HTR-8/SVneo (cell line): ENCODE measurements around the gene PPP2R5C.

Source experiments
- DNase-seq: peaks from one replicate; pipeline ENCODE4 v3.0.0; 2011; ENCODE audit warnings: low spot score, mixed read lengths; ENCODE audit not compliant: insufficient read length
- FAIRE-seq: peaks from 2 replicates; lab custom pipeline; 2011; peaks lifted over from hg19 to GRCh38; lab: Jason Lieb, UNC

Gene PPP2R5C

DNA sequence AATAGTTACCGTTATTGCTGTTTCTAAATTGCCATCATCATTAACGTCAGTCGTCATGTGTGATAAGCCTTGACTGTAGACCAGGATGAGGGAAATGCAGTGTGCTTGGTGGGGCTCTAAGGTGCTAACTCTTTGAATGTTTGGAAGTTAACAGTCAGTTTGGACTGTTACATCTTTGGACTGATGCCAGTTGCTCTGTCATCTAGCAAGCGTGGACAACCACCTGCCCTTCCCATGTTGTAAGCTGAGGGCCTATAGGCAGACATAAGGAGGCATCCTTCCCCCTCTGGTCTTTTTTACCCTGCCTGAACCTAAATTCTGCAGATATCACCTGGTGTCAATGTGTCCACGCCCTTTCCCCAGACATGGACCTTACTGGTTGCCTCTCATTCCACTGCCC, 94.4 kb downstream of the PPP2R5C start:
- no peak for FAIRE-seq

DNA sequence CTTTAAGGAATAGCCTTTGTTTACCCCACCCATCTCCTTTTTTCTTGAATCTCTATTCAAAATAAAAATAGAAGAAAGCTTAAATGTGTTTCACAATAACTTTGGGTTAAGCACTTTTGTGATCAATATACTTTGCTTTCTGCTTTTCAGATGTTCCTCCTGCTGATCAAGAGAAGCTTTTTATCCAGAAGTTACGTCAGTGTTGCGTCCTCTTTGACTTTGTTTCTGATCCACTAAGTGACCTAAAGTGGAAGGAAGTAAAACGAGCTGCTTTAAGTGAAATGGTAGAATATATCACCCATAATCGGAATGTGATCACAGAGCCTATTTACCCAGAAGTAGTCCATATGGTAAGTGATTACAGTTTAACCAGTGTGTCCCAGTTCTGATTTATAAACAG, 95.0 kb downstream of the PPP2R5C start:
- FAIRE-seq (no peak), DNase-seq (no peak)

More for the DNA sequence above, 94.4 kb downstream of the PPP2R5C start:
- DNase-seq = no peak

DNA sequence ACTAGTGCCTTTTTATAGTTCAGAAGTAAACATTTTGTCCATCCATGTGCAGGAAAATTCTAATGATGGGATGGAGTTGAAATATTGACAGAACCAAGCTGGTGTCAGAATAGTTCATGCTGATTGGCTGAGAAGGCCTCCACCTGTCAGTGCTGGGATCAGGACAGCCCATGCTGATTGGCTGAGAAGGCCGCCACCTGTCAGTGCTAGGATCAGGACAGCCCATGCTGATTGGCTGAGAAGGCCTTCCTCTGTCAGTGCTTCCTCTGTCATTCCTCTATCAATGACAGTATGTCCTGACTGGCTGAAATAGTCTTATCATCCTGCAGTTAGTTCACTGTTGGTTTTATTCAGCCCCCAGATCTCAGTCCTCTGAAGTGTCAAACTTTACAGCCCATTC, 95.7 kb downstream of the PPP2R5C start:
- FAIRE-seq = peak; percentile 20

GRCh38 chr14:101858791-101859537, 97.5 kb downstream of the PPP2R5C start:
- FAIRE-seq = no peak

More for the DNA sequence above, 95.7 kb downstream of the PPP2R5C start:
- DNase-seq = no peak

GRCh38 chr14:101859538-101859902, 98.0 kb downstream of the PPP2R5C start:
- no peak for FAIRE-seq
- DNase-seq = no peak

More at GRCh38 chr14:101858791-101859537, 97.5 kb downstream of the PPP2R5C start:
- no peak for DNase-seq

DNA sequence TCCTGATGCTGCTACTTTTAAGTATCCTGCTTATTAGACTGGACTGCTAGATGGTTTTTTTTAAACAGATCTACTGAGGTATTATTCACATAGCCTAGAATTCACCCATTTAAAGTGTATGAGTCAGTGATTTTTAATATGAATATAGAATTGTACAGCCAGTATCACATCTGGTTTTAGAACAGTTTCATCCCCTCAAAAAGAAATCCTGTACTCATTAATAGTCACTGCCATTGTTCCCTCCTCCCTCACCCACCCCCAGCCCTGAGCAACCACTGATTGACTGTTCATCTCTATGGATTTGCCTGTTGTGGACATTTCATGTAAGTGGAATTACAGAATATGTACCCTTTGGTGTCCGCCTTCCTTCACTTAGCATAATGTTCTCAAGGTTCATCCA, 98.4 kb downstream of the PPP2R5C start:
- DNase-seq (no peak), FAIRE-seq (no peak)

- no peak for FAIRE-seq
- no peak for DNase-seq
Observed at GRCh38 chr14:101861464-101861863, 100.0 kb downstream of the PPP2R5C start.

- FAIRE-seq (no peak), DNase-seq (no peak)
Observed at GRCh38 chr14:101862177-101862576, 100.7 kb downstream of the PPP2R5C start.

DNA sequence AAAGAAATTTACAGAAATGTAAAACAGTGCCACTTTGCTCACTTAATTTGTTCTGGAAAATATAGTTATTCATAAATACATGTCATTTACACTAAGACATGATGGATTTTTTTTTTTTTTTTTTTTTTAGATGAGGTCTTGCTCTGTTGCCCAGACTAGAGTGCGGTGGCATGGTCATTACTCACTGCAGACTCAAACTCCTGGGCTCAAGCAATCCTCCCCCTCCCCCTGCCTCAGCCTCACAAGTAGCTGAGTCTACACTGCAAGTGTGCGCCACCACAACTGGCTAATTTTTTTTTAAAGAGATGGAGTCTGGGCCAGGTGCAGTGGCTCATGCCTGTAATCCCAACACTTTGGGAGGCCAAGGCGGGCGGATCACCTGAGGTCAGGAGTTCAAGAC, 101.2 kb downstream of the PPP2R5C start:
- DNase-seq (no peak), FAIRE-seq (no peak)

GRCh38 chr14:101865288-101865687, 103.8 kb downstream of the PPP2R5C start:
- FAIRE-seq = peak; percentile 49

GRCh38 chr14:101867854-101868253, 106.3 kb downstream of the PPP2R5C start:
- no peak for FAIRE-seq

More at GRCh38 chr14:101865288-101865687, 103.8 kb downstream of the PPP2R5C start:
- no peak for DNase-seq

DNA sequence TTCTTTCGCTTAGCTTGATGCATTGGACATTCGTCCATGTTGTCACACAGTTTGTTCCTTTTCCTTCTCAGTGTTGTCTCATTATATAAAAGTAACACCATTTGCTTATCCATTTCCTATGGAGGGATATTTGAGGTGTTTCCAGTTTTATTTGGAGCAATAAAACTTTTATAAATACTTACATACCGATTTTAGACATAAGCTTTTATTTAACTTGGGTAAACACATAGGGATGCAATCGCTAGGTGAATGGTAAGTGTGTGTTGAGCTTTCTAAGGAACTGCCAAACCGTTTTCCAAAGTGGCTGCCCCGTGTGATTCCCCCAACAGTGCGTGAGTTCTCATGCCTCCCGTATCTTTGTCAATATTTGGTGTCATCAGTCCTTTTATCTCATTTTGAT, 107.7 kb downstream of the PPP2R5C start:
- no peak for FAIRE-seq
- DNase-seq = no peak

More at GRCh38 chr14:101867854-101868253, 106.3 kb downstream of the PPP2R5C start:
- DNase-seq = no peak

GRCh38 chr14:101870273-101870939, 108.9 kb downstream of the PPP2R5C start:
- DNase-seq (no peak), FAIRE-seq (no peak)

- FAIRE-seq (no peak), DNase-seq (no peak)
Observed at GRCh38 chr14:101872346-101872745, 110.8 kb downstream of the PPP2R5C start.

DNA sequence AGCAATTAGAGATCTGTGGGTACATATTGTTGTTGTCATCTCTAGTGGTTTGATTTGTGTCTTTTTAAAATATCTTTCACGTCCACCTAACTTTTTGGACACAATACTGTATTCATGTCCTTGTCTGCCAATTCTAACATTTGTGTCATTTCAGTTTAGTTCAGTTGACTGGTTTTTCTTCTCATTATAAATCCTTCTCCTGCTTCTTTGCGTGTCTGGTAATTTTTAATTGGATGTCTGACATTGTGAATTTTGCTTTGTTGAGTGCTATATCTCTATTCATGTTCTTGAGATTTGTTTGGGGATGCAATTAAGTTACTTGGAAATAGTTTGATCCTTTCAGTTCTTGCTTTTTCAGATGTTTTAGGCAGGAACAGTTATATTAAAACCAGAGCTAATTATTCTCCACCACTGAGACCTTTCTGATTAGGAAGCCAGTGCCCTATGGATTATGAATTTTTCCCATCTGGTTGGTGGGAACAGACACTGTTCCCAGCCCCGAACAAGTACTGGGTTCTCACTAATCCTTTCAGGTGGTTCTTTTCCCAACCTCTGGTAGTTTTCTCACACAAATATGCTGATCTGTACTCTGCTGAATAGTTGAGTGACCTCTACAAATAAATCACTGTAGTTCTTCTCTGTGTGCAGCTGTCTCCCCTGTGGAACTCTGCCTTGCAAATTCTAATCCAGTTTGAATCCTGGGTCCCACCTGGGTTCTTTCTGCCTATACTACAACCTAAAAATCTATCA, 111.7 kb downstream of the PPP2R5C start:
- FAIRE-seq (no peak), DNase-seq (no peak)

- FAIRE-seq = no peak
- no peak for DNase-seq
Observed at GRCh38 chr14:101873991-101874390, 112.5 kb downstream of the PPP2R5C start.

DNA sequence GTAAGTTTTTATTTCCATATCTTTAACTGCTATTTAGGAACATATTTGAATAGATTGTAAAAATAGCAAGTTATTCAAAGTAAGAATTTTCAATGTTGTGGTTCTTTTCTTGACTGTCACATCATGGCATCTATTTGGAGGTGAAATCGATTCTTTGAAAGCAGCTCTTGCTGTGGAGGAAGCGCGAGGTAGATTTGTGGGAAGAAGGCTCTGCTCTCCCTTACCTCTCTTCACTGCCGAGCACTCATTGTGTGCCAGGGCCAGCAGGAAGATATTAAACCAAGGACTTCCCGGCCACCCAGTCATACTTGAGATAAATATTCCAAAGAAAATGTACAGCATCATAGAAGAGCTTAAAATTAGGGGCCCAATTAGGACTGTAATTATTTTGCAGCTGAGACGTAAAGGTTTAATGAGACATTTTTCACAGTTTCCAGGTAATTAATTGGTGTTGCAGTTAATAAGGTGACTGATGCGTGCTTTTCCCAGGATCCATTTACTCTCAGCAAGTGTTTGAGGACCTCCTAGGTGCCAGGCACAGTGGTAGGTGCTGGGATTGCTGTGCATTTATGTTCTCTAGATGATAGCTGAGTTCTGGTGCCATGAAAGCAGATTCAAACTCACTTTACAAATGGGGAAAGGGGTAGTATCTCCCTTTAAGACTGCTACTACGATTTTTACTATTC, 113.7 kb downstream of the PPP2R5C start:
- FAIRE-seq = no peak
- DNase-seq = no peak

DNA sequence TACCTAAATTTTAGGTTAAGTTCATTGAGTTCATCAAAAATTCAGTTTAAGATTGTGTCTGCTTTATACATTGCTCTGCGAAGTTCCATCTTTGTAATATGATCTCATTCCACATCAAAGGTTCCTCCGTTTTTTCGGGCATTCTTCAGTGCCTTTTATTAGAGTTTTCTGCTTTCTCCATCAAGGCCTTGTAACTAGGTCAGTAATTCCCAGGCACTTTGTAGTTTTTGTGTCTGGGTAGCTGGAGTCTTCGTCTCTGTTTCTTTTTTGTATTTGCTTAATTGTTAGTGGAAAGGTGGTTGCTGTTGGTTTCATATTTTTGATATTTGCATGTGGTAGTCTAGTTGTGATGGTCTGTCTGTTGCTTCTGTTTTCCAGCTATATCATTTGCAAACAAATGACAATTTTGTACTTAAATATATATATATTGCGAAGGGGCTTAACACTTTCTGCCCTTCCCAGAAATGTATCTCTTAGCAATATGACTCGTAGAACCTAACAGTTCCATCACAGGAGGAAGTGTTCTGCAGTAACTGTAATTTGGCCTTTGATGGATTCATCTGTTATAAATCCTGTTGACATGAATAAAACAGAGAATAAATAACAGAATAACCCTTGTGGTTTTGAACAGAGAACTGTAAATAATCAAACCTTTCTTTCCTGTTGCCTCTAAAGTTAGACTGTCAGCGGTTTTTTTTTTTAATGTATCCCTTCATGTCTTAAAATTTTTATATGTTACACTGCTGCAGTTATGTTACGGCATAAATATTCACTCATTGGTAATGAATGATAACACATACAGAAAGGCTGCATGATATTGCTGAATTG, 114.4 kb downstream of the PPP2R5C start:
- FAIRE-seq (no peak), DNase-seq (no peak)

DNA sequence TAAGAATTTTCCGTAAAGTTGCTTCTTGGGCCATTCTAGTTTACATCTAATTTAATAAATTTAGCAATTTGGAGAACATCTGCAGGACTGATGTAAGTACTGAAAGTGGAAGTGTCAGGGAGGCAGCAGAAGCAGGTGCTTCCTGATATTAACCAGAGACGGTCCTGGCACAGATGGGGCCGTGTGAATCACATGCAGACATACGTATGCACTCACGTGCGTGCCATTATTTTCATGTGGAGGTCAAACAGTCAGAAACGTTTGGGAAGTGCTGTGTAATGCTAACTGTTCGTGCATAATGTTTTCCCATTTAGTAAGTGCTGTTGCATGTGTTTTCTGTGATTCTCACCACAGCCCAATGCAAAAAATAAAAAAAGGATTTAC, 115.0 kb downstream of the PPP2R5C start:
- DNase-seq (no peak), FAIRE-seq (no peak)

GRCh38 chr14:101877766-101878165, 116.3 kb downstream of the PPP2R5C start:
- FAIRE-seq (no peak), DNase-seq (no peak)
